CD4-positive, alpha-beta T cell treated with Interleukin-6 at 100 ng/mL for 8 hours (primary cell): ENCODE data around the gene RPAP2.
"Not testable (repeated sequence)": the region's sequence is repeated elsewhere in the genome, so short reads cannot be mapped to it uniquely, and the experiment has no call there.

Experiments
- DNase-seq: peaks from one replicate; pipeline ENCODE4 v3.0.0-alpha.2; 2020; ENCODE audit warnings: mixed read lengths, low spot score

RPAP2 gene

GRCh38 chr1:92376345-92376744 is 77.5 kb downstream of the RPAP2 start:
- DNase-seq = no peak

DNA sequence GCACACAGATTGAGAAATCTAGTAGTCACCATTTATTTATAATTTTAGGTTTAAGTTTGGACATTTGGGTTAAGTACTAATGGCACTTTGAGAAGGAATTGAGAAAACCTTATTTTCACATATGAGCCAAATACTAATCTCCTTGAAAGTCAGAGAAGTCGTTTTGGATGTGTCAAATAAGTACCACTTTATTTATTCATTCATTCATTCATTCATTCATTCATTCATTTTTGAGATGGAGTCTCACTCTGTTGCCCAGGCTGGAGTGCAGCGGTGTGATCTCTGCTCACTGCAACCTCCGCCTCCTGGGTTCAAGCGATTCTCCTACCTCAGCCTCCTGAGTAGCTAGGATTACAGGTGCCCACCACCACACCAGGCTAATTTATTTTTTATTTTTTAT is 79.1 kb downstream of the RPAP2 start:
- DNase-seq = not testable (repeated sequence)

DNA sequence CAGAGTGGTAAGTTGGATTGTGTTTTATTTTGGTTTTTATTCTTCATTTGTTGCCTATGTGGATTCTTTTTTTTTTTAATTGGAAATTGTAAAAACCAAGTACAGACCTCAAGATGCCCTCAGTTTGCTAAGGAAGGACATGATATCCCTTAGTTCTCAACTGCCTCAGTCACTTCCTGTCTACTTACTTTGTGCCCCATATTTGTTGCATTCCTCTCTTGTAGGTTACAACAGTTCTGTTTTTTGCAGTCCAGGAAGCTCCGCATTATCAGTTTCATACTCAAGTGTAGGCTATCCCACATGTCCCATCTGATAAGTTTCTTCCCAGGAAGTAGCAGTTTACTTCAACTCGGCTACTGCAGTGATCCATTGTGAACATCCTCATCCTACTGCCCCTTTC is 82.0 kb downstream of the RPAP2 start:
- DNase-seq = no peak

DNA sequence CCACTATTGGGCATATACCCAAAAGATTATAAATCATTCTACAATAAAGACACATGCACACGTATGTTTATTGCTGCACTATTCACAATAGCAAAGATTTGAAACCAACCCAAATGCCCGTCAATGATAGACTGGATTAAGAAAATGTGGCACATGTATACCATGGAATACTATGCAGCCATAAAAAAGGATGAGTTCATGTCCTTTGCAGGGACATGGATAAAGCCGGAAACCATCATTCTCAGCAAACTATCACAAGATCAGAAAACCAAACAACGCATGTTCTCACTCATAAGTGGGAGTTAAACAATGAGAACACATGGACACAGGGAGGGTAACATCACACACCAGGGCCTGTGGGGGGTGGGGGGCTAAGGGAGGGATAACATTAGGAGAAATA is 95.1 kb downstream of the RPAP2 start:
- not testable (repeated sequence) for DNase-seq

- DNase-seq = no peak
Observed at GRCh38 chr1:92398519-92398918, 99.7 kb downstream of the RPAP2 start.

DNA sequence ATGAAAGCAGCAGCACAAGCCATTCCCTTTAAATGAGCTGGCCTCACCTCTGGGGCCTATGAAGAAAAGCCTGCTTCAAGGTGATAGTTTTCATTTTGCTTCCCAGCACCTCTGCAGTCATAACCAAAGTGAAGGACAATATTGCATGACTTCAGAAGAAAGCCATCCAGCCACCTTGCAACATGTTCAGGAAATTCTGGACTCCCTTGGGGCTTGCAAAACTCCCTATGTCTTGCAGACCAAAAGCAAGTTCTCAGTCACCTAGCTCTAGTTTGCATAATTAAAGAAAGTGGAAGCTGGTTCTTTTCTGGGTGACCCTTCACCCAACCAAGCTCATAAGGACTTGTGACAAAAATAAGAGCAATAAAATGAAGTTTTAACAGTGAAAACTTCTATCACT is 100.2 kb downstream of the RPAP2 start:
- DNase-seq = no peak

GRCh38 chr1:92404661-92405060 is 105.8 kb downstream of the RPAP2 start:
- DNase-seq = no peak

- no peak for DNase-seq
Observed at GRCh38 chr1:92408825-92409224, 110.0 kb downstream of the RPAP2 start.

DNA sequence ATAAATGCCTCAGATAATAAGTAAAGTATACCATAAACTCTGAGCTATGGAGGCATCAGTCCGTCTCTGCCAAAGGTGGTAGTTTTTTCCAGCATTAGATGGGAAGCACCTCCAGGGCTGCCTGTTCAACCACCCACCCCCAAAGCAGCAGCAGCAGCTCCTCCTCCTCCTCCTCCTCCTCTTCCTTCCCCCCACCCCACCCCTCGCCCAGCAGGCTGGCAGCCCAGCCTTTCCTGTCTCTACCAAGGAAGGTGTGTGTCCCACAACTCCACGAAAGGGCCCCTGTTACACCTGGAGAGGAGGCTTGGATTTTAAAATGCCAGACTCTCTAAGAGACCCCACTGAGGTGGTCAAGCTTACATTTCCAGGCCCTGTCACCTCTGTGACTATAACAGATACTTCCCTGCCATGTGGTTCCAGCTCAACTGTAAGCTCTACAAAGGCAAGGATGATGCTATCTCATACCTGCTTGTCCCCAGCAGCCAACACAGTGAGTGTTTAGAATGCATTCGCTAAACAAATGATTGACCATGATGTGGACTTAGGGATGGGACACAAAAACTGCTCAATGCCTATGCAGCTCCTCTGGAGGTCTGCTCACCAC is 111.2 kb downstream of the RPAP2 start:
- DNase-seq = no peak

DNA sequence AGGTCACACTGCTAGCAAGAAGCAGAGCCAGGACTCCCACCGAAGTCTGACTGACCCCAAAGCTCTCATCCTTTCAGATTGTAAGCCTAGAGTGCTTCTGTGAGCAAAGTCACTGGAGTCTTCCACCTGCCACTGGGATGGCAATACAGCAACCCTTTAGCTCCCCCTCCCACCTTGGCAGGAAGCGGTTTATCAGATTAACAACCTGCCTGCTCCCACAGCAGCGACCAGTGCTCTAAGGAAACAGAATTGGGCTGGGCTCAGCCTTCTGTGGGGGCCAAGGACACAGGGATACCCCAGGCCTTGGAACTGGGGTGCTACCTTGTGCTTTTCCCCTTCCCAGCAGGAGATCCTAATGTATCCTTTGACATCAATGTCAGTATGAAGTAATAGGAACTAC is 111.8 kb downstream of the RPAP2 start:
- peak; percentile 54 for DNase-seq

DNA sequence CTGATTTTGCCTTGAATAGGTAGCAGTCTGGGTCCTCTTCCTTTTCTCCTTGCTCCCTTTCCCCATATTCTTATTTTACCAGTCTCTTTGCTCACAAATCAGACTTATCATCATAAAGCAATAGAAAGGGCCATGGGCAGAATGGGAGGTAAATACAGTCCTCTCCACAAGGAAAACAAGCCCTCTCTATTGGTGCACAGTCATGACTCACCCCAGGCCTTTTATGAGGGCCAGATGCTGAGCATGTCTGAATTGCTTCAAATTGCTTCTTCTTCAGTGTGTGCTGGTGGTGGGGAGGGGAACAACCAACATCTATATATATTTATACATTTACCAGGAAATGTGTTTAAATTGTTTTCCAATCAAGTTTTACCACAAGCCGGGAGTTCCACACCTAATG is 112.7 kb downstream of the RPAP2 start:
- peak; percentile 4 for DNase-seq

DNA sequence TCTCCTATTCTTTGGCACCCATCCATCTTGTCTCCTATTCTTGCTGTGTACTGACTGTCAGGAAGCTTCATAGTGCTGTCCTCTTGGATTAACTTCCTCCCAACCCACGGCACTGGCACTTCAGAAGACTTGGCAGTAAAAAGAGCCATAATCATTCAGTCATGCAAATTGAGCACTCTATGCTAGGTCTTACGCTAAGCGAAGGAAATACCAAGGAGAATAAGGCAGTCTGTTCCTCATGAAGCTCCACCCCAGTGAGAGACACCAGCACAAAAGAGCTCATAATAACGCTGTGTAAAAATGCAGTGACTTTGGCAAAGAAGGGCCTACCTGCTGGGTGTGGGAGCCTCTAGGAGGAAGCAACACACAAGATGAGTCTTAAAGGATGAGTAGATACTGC is 120.8 kb downstream of the RPAP2 start:
- DNase-seq = no peak

- no peak for DNase-seq
Observed at GRCh38 chr1:92424381-92424780, 125.5 kb downstream of the RPAP2 start.

- DNase-seq = no peak
Observed at GRCh38 chr1:92425617-92426016, 126.8 kb downstream of the RPAP2 start.

DNA sequence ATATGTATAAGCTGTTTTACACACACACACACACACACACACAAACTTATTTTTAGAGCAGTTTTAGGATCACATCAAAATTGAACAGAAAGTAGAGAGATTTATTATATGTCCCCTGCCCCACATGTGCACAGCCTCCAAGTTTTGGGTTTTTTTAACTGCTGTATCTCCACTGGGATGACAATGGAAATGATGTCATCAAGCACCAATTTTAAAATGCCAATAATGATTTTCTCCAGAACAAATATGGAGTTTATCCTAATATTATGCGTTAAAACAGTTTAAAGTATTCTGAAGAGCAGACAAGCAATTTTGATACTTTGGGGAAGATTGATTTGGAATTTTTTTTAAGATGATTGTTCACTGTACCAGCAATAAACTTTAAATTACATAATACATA is 131.2 kb downstream of the RPAP2 start:
- no peak for DNase-seq

GRCh38 chr1:92434572-92434971 is 135.7 kb downstream of the RPAP2 start:
- DNase-seq = not testable (repeated sequence)

- DNase-seq = no peak
Observed at GRCh38 chr1:92439291-92439690, 140.4 kb downstream of the RPAP2 start.

- DNase-seq = no peak
Observed at GRCh38 chr1:92441316-92441696, 142.4 kb downstream of the RPAP2 start.

- DNase-seq = no peak
Observed at GRCh38 chr1:92441697-92442342, 143.0 kb downstream of the RPAP2 start.

- no peak for DNase-seq
Observed at GRCh38 chr1:92442351-92442750, 143.5 kb downstream of the RPAP2 start.

DNA sequence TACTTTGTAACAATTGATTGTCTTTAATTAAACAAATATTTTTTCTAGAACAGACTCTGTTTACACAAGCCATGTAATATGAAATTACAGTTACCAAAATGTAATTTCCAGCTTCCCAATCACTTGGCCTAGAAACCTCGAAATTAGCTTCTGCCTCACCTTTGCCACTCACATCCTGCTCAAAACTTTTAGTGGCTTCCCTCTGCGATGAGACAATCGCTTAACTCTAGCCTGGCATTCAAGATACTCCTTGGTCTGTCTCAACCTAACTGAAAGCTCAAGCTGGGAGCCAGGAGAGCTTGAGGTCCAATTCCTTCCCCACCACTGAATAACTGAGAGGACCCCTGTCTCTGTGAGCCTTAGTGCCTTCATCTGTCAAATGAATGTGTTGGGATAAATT is 145.0 kb downstream of the RPAP2 start:
- no peak for DNase-seq

- no peak for DNase-seq
Observed at GRCh38 chr1:92444351-92444750, 145.5 kb downstream of the RPAP2 start.

DNA sequence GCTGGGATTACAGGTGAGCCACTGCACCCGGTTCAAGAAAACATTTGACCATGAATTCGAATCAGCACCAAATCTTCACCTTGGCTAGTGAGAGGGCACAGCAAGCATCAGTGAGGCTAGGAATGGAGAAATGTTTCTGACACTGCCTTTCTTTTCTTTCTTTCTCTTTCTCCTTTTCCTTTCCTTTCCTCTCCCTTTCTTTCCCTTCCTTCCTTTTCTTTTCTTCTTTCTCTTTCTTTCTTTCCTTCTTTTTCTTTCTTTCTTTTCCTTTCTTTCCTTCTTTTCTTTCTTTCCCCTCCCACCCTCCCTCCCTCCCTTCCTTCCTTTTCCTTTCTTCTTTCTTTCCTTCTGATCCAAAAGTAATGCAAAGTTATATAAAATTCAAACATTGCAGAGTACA is 147.0 kb downstream of the RPAP2 start:
- DNase-seq = no peak

DNA sequence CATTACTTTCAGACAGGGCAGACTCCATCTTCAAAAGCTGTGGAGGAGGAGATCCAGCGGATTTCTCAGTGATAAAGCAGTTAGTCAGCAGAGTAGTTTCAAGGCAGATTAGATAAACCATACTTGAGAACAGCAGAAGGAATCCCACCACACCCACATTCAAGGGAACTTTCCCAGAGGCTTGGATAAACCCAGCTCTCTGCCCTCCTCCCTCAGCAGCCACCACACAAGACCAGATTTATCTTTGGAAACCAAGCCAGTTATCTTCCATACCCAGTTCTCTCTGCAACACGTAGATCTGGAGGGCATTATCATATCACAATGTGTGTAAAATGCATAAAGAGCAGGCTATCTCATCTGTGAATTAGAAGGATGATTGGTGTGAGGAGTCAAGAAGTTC is 147.7 kb downstream of the RPAP2 start:
- no peak for DNase-seq
